Panc1 (cell line): ENCODE measurements around the gene GLRA3. TPM values are rescaled to one million over a fixed set of nuclear protein-coding genes. Genes with fewer than 3 reads are reported as not detected.

Source experiments
- ATAC-seq: fragments of 200-7000 bp; cut with Tn5 transposase; 2 replicates; pipeline ENCODE4 v1.9.1; 2020; ENCODE audit warnings: mild to moderate bottlenecking, moderate library complexity
- BruUV-seq: library from RNA; stranded (reverse); fragments of 400-500 nt; replicated peaks from 2 replicates; lab custom pipeline; 2021; lab: Mats Ljungman, UMichigan
- CTCF ChIA-PET: fragments of 300-600 bp; sonication (Branson Sonifier 250); formaldehyde crosslinking; loops from one replicate; lab custom pipeline; 2022; ENCODE audit warnings: antibody characterized with exemption; lab: Charles Lee
- POLR2A ChIA-PET: fragments of 300-600 bp; sonication (Branson Sonifier 250); formaldehyde crosslinking; loops from one replicate; lab custom pipeline; 2022; ENCODE audit warnings: antibody characterized with exemption; lab: Charles Lee
- DNase-seq: peaks from one replicate; pipeline ENCODE4 v3.0.0-alpha.2; 2010; ENCODE audit warnings: low read depth, low spot score
- H3K27ac ChIP-seq: 2 replicates; pipeline ENCODE4 v1.5.1; 2011; ENCODE audit warnings: mild to moderate bottlenecking, low read length, inconsistent platforms
- H3K27me3 ChIP-seq: fragments of 200-500 bp; sonication (Bioruptor generic); 2 replicates; pipeline ENCODE4 v1.6.0; 2014; ENCODE audit warnings: low read length, inconsistent platforms; ENCODE audit not compliant: control insufficient read depth, insufficient read depth
- H3K36me3 ChIP-seq: fragments of 200-500 bp; sonication (Bioruptor generic); 2 replicates; pipeline ENCODE4 v1.5.1; 2014; ENCODE audit warnings: inconsistent platforms, mild to moderate bottlenecking, low read length, moderate library complexity; ENCODE audit not compliant: control insufficient read depth, insufficient read depth
- H3K4me1 ChIP-seq: 2 replicates; pipeline ENCODE4 v1.5.1; 2011; ENCODE audit warnings: inconsistent platforms, mild to moderate bottlenecking, low read length, moderate library complexity; ENCODE audit not compliant: control insufficient read depth, insufficient read depth
- H3K4me3 ChIP-seq, 2 experiments: 2 replicates each; pipeline ENCODE4 v1.5.1; 2011 to 2012; ENCODE audit warnings: low read depth in 2 of 2, low read length in 2 of 2, mild to moderate bottlenecking in 2 of 2, inconsistent platforms in 1 of 2, moderate library complexity in 1 of 2
- H3K9me3 ChIP-seq: fragments of 200-500 bp; sonication (Bioruptor generic); 2 replicates; pipeline ENCODE4 v1.5.1; 2014; ENCODE audit warnings: low read depth, mild to moderate bottlenecking, inconsistent platforms, low read length, moderate library complexity; ENCODE audit not compliant: control insufficient read depth, insufficient read depth
- CTCF ChIP-seq: fragments of 450-650 bp; IDR thresholded peaks from 2 replicates; pipeline ENCODE4 v1.5.1; 2017; ENCODE audit warnings: mild to moderate bottlenecking
- POLR2AphosphoS5 ChIP-seq: IDR thresholded peaks from 2 replicates; pipeline ENCODE4 v1.6.1; 2012; ENCODE audit warnings: mild to moderate bottlenecking, low read depth, low read length, moderate library complexity
- REST ChIP-seq, 2 experiments: IDR thresholded peaks; 2 replicates each; pipeline ENCODE4 v1.6.1; 2011 to 2012; ENCODE audit warnings: low read depth in 2 of 2, control low read depth in 1 of 2, low read length in 1 of 2, mild to moderate bottlenecking in 1 of 2, moderate library complexity in 1 of 2; ENCODE audit not compliant: insufficient read depth in 1 of 2
- SIN3A ChIP-seq: IDR thresholded peaks from 2 replicates; pipeline ENCODE4 v1.6.1; 2012; ENCODE audit warnings: low read depth, mild to moderate bottlenecking, low read length, moderate library complexity, borderline replicate concordance; ENCODE audit not compliant: insufficient read depth
- TCF7L2 ChIP-seq: IDR thresholded peaks from 2 replicates; pipeline ENCODE4 v1.6.1; 2011; ENCODE audit warnings: mild to moderate bottlenecking, low read depth, low read length, inconsistent platforms
- in situ Hi-C: cut with HindIII; loops from 2 replicates; pipeline ENCODE4 v1.10.0; 2016; ENCODE audit warnings: low sequenced_read_pairs, low pct_unique_long_range_greater_than_20kb
- intact Hi-C: fragments of 100-400 bp; cut with micrococcal nuclease; formaldehyde crosslinking; loops from one replicate; pipeline ENCODE4 v1.10.0; 2022; ENCODE audit not compliant: unreplicated experiment
- total RNA-seq: library from RNA; stranded (reverse); gene quantifications from one replicate; pipeline ENCODE4 v1.2.1, GENCODE V29; 2021; ENCODE audit not compliant: unreplicated experiment

The GLRA3 gene
- total RNA-seq, 1 experiment from 2014 or later: not detected

- DNase-seq: no peak
- in situ Hi-C loops: no loop called here
- Histone ChIP-seq H3K27me3 (no peaks in the 10 kb centered on the region), H3K4me1 (no peaks in the 10 kb centered on the region), H3K9me3 (no peaks in the 10 kb centered on the region), H3K36me3 (no peaks in the 10 kb centered on the region), H3K4me3 (no peak overlapping the region), H3K27ac (no peak overlapping the region)
- no peak for TF ChIP-seq SIN3A
- no peak for TF ChIP-seq TCF7L2
- TF ChIP-seq POLR2AphosphoS5: no peak
- TF ChIP-seq CTCF: no peak
- no peak for TF ChIP-seq REST (IDR thresholded peaks at IDR 0.05; ENCODE audit: insufficient read depth in 1 of 2, low read depth in 2 of 2, low read length in 1 of 2)
- no peak for ATAC-seq
- intact Hi-C loops: no loop called here
- ChIA-PET CTCF (no interaction called here), POLR2A (no interaction called here)
- BruUV-seq: no TSS peak
Measured at GRCh38 chr4:174856926-174857800, 28.1 kb upstream of the GLRA3 start.

- no peaks in the 10 kb centered on the region for H3K27me3 ChIP-seq
- in situ Hi-C loops (no loop called here), intact Hi-C loops (no loop called here)
- DNase-seq: no peak
- H3K9me3 ChIP-seq: no peaks in the 10 kb centered on the region
- ChIA-PET CTCF (no interaction called here), POLR2A (no interaction called here)
- no peaks in the 10 kb centered on the region for H3K36me3 ChIP-seq
- H3K27ac ChIP-seq: no peak overlapping the region
- no peak for TF ChIP-seq SIN3A
- TF ChIP-seq REST (IDR thresholded peaks at IDR 0.05; ENCODE audit: insufficient read depth in 1 of 2, low read depth in 2 of 2, low read length in 1 of 2): no peak
- TF ChIP-seq CTCF: no peak
- TF ChIP-seq TCF7L2: no peak
- no peak for TF ChIP-seq POLR2AphosphoS5
- H3K4me3 ChIP-seq: no peak overlapping the region
- H3K4me1 ChIP-seq: no peaks in the 10 kb centered on the region
- ATAC-seq: no peak
- BruUV-seq: no TSS peak
Measured at GRCh38 chr4:174855050-174855449, 26.0 kb upstream of the GLRA3 start.
